GM12874 (cell line): ENCODE data around the gene MYO3B.

Source experiments
- TF ChIP-seq, protein P1 (sequence below): IDR thresholded peaks from 2 replicates; pipeline ENCODE4 v1.5.1; 2011; ENCODE audit warnings: low read depth, mild to moderate bottlenecking, control low read depth, low read length, moderate library complexity; ENCODE audit not compliant: insufficient read depth

Gene MYO3B

DNA sequence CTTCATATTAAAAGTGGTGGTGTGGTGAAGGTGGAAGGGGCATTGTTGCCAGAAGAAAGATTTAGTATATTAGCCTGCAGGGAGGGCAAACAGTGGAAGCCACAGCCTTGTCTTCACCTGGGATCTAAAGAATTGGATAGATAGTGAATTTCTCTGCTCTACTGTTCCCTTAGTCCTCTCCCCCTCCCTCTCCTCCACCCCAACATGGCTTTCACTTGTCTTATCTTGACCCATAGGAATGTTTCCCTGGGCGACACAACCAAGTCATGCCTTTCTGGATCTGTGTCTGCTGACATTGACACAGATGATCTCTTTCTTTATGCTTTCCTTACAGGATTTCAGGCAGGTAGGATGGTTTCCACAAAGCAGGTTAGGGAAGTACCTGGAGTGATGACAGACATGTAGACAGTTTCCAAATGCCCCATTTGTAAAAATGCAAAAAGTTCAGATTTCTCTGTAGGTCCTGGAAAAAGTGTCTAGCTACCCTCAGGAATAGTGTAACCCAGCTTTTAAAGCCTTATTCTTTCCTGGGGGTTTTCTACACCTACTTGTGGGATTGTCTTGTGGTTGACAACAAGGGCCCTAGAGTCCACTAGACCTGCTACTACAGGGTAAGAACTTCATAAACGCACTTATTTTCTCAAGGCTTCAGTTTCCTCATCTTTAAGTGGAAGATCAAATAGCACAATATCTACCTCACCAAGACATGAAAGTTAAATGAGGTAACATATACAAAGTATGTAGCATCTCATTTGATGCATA lies 353.0 kb downstream of the MYO3B start:
- TF ChIP-seq, protein P1, sequence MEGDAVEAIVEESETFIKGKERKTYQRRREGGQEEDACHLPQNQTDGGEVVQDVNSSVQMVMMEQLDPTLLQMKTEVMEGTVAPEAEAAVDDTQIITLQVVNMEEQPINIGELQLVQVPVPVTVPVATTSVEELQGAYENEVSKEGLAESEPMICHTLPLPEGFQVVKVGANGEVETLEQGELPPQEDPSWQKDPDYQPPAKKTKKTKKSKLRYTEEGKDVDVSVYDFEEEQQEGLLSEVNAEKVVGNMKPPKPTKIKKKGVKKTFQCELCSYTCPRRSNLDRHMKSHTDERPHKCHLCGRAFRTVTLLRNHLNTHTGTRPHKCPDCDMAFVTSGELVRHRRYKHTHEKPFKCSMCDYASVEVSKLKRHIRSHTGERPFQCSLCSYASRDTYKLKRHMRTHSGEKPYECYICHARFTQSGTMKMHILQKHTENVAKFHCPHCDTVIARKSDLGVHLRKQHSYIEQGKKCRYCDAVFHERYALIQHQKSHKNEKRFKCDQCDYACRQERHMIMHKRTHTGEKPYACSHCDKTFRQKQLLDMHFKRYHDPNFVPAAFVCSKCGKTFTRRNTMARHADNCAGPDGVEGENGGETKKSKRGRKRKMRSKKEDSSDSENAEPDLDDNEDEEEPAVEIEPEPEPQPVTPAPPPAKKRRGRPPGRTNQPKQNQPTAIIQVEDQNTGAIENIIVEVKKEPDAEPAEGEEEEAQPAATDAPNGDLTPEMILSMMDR, result no peak

GRCh38 chr2:170531876-170532275 lies 353.9 kb downstream of the MYO3B start:
- TF ChIP-seq, protein P1, result no peak

- TF ChIP-seq, protein P1, result no peak
Measured at GRCh38 chr2:170533156-170533555, 355.2 kb downstream of the MYO3B start.

DNA sequence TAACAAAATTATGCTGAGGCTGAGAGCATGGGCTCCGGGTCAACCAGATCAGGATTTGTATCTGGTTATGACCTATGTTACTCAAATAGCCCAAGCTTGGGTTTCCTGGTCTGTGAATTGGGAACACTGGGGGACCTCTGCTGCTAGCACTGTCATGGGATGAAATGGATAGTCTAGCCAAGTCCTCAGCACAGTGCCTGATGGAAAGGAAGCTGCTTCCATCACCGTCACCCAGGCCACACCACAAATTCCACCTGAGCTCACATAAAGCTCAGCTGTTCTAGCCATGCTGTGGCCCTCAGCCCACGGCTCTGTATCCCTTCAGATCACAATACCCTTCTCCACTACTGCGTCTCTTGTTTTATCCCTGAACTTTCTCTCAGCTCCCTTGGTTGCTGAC lies 357.6 kb downstream of the MYO3B start:
- TF ChIP-seq, protein P1, result no peak

GRCh38 chr2:170544817-170545216 lies 366.9 kb downstream of the MYO3B start:
- TF ChIP-seq, protein P1, result no peak

DNA sequence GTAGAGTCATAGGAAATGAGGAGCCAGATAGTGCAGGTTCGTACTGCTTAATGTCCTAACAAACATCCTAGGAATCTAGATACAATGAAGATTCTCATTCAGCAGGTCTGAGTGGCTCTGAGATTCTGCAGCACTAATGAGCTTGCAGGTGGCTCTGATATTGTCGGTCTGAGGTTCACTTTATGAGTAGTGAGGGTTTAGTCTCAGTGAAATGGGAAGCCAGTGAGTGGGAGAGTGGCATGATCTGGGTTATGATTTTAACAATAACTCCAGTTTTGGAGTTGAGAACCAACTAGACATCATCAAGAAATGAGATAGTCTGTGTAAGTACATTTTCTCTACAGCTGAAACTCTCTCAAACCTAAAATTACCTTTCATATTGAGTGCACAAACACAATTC lies 370.4 kb downstream of the MYO3B start:
- TF ChIP-seq, protein P1, result no peak

GRCh38 chr2:170550501-170550900 lies 372.6 kb downstream of the MYO3B start:
- TF ChIP-seq, protein P1, result no peak
